Astrocyte (in vitro differentiated cells and primary cell): ENCODE data around the gene OR7C1. TPM values are rescaled to one million over a fixed set of nuclear protein-coding genes. Genes with fewer than 3 reads are reported as not detected.

ENCODE experiments used
- DNase-seq: peaks from one replicate; pipeline ENCODE4 v3.0.0-alpha.2; 2010; ENCODE audit warnings: low read depth
- FAIRE-seq: peaks from 2 replicates; lab custom pipeline; 2011; peaks lifted over from hg19 to GRCh38; lab: Jason Lieb, UNC
- H2AFZ ChIP-seq: 2 replicates; pipeline ENCODE4 v1.6.0; 2012; ENCODE audit warnings: low read depth, low read length, inconsistent platforms
- H3K27ac ChIP-seq: 2 replicates; pipeline ENCODE4 v1.5.1; 2011; ENCODE audit warnings: low read depth, low read length, inconsistent platforms
- H3K27me3 ChIP-seq: 2 replicates; pipeline ENCODE4 v1.6.0; 2011; ENCODE audit warnings: low read length, inconsistent platforms; ENCODE audit not compliant: insufficient read depth
- H3K36me3 ChIP-seq: 2 replicates; pipeline ENCODE4 v1.5.1; 2011; ENCODE audit warnings: low read length, inconsistent platforms; ENCODE audit not compliant: insufficient read depth
- H3K4me1 ChIP-seq: 2 replicates; pipeline ENCODE4 v1.5.1; 2011; ENCODE audit warnings: low read length, inconsistent platforms; ENCODE audit not compliant: insufficient read depth
- H3K4me2 ChIP-seq: 2 replicates; pipeline ENCODE4 v1.6.0; 2012; ENCODE audit warnings: low read length, inconsistent platforms
- H3K4me3 ChIP-seq: 2 replicates; pipeline ENCODE4 v1.5.1; 2011; ENCODE audit warnings: low read depth, mild to moderate bottlenecking, low read length, inconsistent platforms; ENCODE audit not compliant: insufficient read depth
- H3K79me2 ChIP-seq: 2 replicates; pipeline ENCODE4 v1.6.0; 2012; ENCODE audit warnings: mild to moderate bottlenecking, low read length, inconsistent platforms; ENCODE audit not compliant: insufficient read depth
- H3K9ac ChIP-seq: 2 replicates; pipeline ENCODE4 v1.6.0; 2012; ENCODE audit warnings: mild to moderate bottlenecking, low read length, inconsistent platforms
- H3K9me3 ChIP-seq: 2 replicates; pipeline ENCODE4 v1.5.1; 2012; ENCODE audit warnings: low read depth, mild to moderate bottlenecking, low read length, inconsistent platforms; ENCODE audit not compliant: insufficient read depth
- H4K20me1 ChIP-seq: 2 replicates; pipeline ENCODE4 v1.6.0; 2012; ENCODE audit warnings: low read length, inconsistent platforms; ENCODE audit not compliant: insufficient read depth
- H3K27ac Mint-ChIP-seq: one replicate; pipeline ENCODE4 v1.8.0; 2021; ENCODE audit warnings: mild to moderate bottlenecking, mixed read lengths; ENCODE audit not compliant: unreplicated experiment
- H3K27me3 Mint-ChIP-seq: one replicate; pipeline ENCODE4 v1.8.0; 2021; ENCODE audit warnings: low read depth, mixed read lengths; ENCODE audit not compliant: unreplicated experiment
- H3K36me3 Mint-ChIP-seq: one replicate; pipeline ENCODE4 v1.8.0; 2021; ENCODE audit warnings: low read depth, mixed read lengths; ENCODE audit not compliant: unreplicated experiment
- H3K4me1 Mint-ChIP-seq: one replicate; pipeline ENCODE4 v1.8.0; 2021; ENCODE audit warnings: low read depth, mixed read lengths; ENCODE audit not compliant: unreplicated experiment
- H3K4me3 Mint-ChIP-seq: one replicate; pipeline ENCODE4 v1.8.0; 2021; ENCODE audit warnings: mild to moderate bottlenecking, moderate library complexity, mixed read lengths; ENCODE audit not compliant: unreplicated experiment
- H3K9me3 Mint-ChIP-seq: one replicate; pipeline ENCODE4 v1.8.0; 2021; ENCODE audit warnings: mild to moderate bottlenecking, mixed read lengths; ENCODE audit not compliant: unreplicated experiment
- CTCF ChIP-seq: IDR thresholded peaks from 2 replicates; pipeline ENCODE4 v1.5.1; 2011; ENCODE audit warnings: low read depth, mild to moderate bottlenecking, inconsistent platforms, low read length, moderate library complexity; ENCODE audit not compliant: insufficient read depth
- EZH2 ChIP-seq: IDR thresholded peaks from 2 replicates; pipeline ENCODE4 v1.6.1; 2012; ENCODE audit warnings: mild to moderate bottlenecking, low read length, inconsistent platforms; ENCODE audit not compliant: insufficient read depth
- total RNA-seq: library from RNA; stranded (reverse); gene quantifications from 2 replicates; pipeline ENCODE4 v1.2.1, GENCODE V29; 2021

The OR7C1 gene
- total RNA-seq, 1 donor from 2014 or later, result not detected

- Histone ChIP-seq H3K4me3 (no peak overlapping the region), H3K9ac (no peak overlapping the region), H3K4me2 (no peak overlapping the region), H3K27me3 (no peaks in the 10 kb centered on the region), H4K20me1 (no peaks in the 10 kb centered on the region), H3K79me2 (no peaks in the 10 kb centered on the region), H3K36me3 (no peaks in the 10 kb centered on the region), H3K4me1 (no peaks in the 10 kb centered on the region), H3K27ac (no peak overlapping the region), H3K9me3 (no peaks in the 10 kb centered on the region), H2AFZ (no peak overlapping the region)
- H3K9me3 Mint-ChIP-seq, result peaks cover 2% of the 10 kb centered on the region
- FAIRE-seq (no peak), DNase-seq (no peak)
- H3K4me3 Mint-ChIP-seq, result no peak overlapping the region
- H3K36me3 Mint-ChIP-seq, result no peaks in the 10 kb centered on the region
- no peak overlapping the region for H3K27ac Mint-ChIP-seq
- peaks cover 24% of the 10 kb centered on the region for H3K27me3 Mint-ChIP-seq
- TF ChIP-seq EZH2 (no peak), CTCF (no peak)
- H3K4me1 Mint-ChIP-seq, result no peaks in the 10 kb centered on the region
Measured at GRCh38 chr19:14770136-14770535, 64.8 kb downstream of the OR7C1 start.

- H3K9ac ChIP-seq, result no peak overlapping the region
- H3K4me1 ChIP-seq, result no peaks in the 10 kb centered on the region
- Mint-ChIP-seq H3K9me3 (peaks cover 4% of the 10 kb centered on the region), H3K27ac (no peak overlapping the region), H3K4me3 (no peak overlapping the region), H3K36me3 (no peaks in the 10 kb centered on the region), H3K4me1 (no peaks in the 10 kb centered on the region), H3K27me3 (peaks cover 24% of the 10 kb centered on the region)
- no peak overlapping the region for H3K27ac ChIP-seq
- no peaks in the 10 kb centered on the region for H3K79me2 ChIP-seq
- no peak overlapping the region for H2AFZ ChIP-seq
- FAIRE-seq (no peak), DNase-seq (no peak)
- H3K9me3 ChIP-seq, result no peaks in the 10 kb centered on the region
- no peak overlapping the region for H3K4me3 ChIP-seq
- TF ChIP-seq CTCF (no peak), EZH2 (no peak)
- no peaks in the 10 kb centered on the region for H3K36me3 ChIP-seq
- H3K4me2 ChIP-seq, result no peak overlapping the region
- no peaks in the 10 kb centered on the region for H3K27me3 ChIP-seq
- no peaks in the 10 kb centered on the region for H4K20me1 ChIP-seq
Measured at GRCh38 chr19:14769201-14769600, 65.8 kb downstream of the OR7C1 start.

- no peak overlapping the region for H3K27ac Mint-ChIP-seq
- no peak for DNase-seq
- H3K4me2 ChIP-seq, result no peak overlapping the region
- no peak overlapping the region for H2AFZ ChIP-seq
- H3K9me3 Mint-ChIP-seq, result peaks cover 5% of the 10 kb centered on the region
- no peaks in the 10 kb centered on the region for H3K4me1 ChIP-seq
- FAIRE-seq, result no peak
- no peak overlapping the region for H3K27ac ChIP-seq
- no peak overlapping the region for H3K9ac ChIP-seq
- no peaks in the 10 kb centered on the region for H3K27me3 ChIP-seq
- no peaks in the 10 kb centered on the region for H3K4me1 Mint-ChIP-seq
- H4K20me1 ChIP-seq, result no peaks in the 10 kb centered on the region
- H3K9me3 ChIP-seq, result no peaks in the 10 kb centered on the region
- H3K27me3 Mint-ChIP-seq, result peaks cover 20% of the 10 kb centered on the region
- no peaks in the 10 kb centered on the region for H3K36me3 ChIP-seq
- TF ChIP-seq EZH2, result no peak
- TF ChIP-seq CTCF, result no peak
- H3K36me3 Mint-ChIP-seq, result no peaks in the 10 kb centered on the region
- H3K4me3 Mint-ChIP-seq, result no peak overlapping the region
- no peak overlapping the region for H3K4me3 ChIP-seq
- H3K79me2 ChIP-seq, result no peaks in the 10 kb centered on the region
Measured at GRCh38 chr19:14768001-14768400, 67.0 kb downstream of the OR7C1 start.
